HG03521 (cell line): Measurements from ENCODE around the gene MSH5.
"Not testable (repeated sequence)": the region's sequence is repeated elsewhere in the genome, so short reads cannot be mapped to it uniquely, and the experiment has no call there.

Experiments
- ATAC-seq: cut with Tn5 transposase; IDR thresholded peaks from one replicate; pipeline ENCODE4 v1.9.1; 2021; ENCODE audit warnings: mild to moderate bottlenecking, moderate library complexity; ENCODE audit not compliant: unreplicated experiment

The MSH5 gene

DNA sequence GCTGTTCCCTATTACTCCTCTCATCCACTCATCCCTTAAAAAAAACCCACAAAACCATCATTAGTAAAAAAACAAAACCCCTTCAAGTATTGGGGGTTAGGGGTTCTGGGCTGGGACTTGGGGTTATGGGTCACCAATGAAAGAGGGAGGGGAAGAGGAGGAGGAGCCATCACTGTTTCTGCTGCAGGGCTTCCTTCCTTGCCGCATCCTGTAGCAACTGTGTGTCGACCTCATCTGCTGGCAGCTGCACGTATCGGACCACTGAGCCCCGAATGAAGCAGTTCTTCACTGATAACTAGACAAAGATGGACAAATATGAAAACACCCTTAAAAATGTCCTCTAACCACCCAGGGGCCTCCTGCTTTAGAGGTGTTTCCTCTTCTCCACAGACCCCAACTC lies 57.8 kb downstream of the MSH5 start:
- ATAC-seq: no peak

GRCh38 chr6:31799781-31800180 lies 60.0 kb downstream of the MSH5 start:
- no peak for ATAC-seq

- not testable (repeated sequence) for ATAC-seq
Observed at GRCh38 chr6:31801031-31801927, 61.5 kb downstream of the MSH5 start.

DNA sequence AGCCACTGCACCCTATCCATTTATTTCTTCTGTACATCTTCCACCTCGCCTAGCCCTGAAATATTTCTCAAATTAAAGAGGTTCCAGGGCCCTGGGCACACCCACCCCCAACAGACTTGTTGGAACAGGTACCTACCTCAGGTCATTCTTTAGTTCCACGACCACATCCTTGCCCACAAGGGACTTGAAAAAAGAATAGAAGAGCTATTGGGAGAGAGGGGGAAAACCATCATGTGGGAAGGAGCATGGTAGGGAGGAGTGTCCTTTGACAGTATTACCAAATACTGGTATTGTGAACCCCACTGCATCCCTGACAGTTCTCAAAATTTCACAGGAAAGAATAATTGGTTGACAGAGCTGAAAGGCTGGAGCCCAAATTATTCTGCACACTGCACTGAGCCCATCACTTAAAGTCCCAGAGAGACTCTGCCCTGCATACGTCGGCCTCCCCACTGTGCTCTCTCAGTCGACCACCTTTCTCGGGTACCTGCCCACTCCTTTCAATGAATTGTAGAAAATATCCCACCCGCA lies 66.2 kb downstream of the MSH5 start:
- peak; percentile 4 for ATAC-seq

DNA sequence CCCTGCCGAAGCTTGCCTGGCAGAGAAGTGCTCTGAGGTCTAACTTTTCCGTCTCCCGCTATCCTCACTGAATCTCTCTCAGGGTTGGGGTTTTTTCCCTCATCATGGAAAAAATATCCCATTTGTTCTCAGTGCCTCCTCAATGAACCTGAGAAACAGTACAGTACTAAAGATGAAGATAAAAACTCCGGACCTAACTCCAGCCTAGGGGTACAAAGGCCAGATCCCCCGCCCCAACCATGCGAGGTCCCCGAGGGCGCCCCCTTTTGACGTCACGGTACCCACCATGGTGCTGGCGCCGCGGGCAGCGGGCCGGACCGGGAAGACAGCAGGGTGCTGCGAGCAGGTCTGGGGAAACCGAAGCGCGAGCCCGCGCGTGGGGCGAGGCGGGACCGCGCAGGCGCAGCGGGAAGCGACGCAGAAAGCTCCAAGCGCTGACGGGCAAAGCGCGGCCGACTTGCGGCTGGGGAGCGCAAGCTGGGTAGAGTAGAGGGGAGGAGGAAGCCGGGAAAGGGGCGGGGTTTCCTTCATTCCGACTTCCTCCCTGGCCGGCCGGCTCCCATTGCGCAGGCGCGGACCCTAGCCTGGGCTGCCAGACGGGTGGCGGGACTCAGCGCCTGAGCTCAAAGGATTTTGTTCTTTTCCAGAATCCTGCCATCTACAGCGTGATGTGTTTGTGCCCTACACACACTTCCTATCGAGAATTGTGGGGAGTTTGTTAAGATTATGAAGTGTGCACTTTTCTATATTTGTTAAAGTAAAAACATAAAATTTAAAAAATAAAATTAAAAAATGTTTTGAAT lies 66.9 kb downstream of the MSH5 start, which contains the start of gene LSM2:
TSS of gene LSM2 (minus strand) at position 497 of the 803 bp plus-strand sequence. CDS start at position 288, 209 bp downstream.
- peak; percentile 87 for ATAC-seq

GRCh38 chr6:31808599-31808998 lies 68.8 kb downstream of the MSH5 start:
- not testable (repeated sequence) for ATAC-seq

- ATAC-seq: no peak
Observed at GRCh38 chr6:31811645-31812044, 71.8 kb downstream of the MSH5 start.
